ENCODE results near the gene TEX48. TPM values are rescaled to one million over a fixed set of nuclear protein-coding genes. Genes with fewer than 3 reads are reported as not detected.

Gene TEX48
- total RNA-seq, 1 donor from 2014 or later = not detected

DNA sequence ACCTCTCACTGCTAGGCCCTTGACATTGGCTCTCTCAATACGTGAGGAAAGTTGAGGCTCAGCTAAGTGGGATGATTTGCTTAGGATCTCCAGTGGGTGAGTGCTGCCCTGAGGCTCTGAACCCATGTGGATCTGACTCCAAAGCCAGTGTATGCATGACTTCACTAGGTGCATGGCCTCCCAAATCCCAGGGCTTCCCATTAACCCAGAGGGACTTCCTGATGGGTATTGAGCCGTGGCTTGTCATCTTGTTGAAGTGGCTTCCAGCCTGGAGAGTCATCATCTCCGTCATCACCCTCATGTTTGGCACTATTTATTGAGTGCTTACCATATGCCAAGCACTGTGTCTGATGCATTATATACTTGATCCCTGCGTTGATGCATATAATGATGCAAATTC lies 37.3 kb upstream of the TEX48 start:
- DNase-seq (ENCODE audit: extremely low spot score, unreplicated experiment) = no peak
- Mint-ChIP-seq H3K4me3 (ENCODE audit: unreplicated experiment) (no peak overlapping the region), H3K36me3 (ENCODE audit: unreplicated experiment) (no peaks in the 10 kb centered on the region), H3K4me1 (ENCODE audit: unreplicated experiment) (peaks cover 33% of the 10 kb centered on the region), H3K9me3 (ENCODE audit: unreplicated experiment) (no peaks in the 10 kb centered on the region), H3K27me3 (ENCODE audit: unreplicated experiment) (peaks cover 13% of the 10 kb centered on the region), H3K27ac (ENCODE audit: unreplicated experiment) (no peak overlapping the region)
- TF ChIP-seq, protein P1, sequence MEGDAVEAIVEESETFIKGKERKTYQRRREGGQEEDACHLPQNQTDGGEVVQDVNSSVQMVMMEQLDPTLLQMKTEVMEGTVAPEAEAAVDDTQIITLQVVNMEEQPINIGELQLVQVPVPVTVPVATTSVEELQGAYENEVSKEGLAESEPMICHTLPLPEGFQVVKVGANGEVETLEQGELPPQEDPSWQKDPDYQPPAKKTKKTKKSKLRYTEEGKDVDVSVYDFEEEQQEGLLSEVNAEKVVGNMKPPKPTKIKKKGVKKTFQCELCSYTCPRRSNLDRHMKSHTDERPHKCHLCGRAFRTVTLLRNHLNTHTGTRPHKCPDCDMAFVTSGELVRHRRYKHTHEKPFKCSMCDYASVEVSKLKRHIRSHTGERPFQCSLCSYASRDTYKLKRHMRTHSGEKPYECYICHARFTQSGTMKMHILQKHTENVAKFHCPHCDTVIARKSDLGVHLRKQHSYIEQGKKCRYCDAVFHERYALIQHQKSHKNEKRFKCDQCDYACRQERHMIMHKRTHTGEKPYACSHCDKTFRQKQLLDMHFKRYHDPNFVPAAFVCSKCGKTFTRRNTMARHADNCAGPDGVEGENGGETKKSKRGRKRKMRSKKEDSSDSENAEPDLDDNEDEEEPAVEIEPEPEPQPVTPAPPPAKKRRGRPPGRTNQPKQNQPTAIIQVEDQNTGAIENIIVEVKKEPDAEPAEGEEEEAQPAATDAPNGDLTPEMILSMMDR (IDR thresholded peaks at IDR 0.05) = no peak

DNA sequence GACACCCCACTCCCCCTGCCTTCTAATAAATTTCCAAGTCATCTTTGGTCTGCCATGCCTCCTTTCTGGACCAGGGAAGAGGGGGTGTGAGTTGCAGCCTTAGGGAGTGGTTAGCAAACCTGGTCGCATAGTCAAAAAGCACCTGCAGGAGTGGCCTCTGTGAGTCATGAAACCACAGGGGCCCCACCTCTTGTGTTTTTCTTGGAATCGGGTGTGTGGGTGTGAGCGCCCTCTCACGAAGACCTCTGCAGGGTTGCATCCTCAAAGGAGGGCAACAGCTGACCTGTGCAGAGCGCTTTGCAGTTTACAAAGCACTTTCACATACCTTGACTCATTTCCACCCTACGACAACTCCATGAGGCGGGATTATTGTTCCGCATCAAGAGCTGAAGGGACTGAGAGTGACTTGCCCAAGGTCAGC lies 36.8 kb upstream of the TEX48 start:
- no peak for DNase-seq (ENCODE audit: extremely low spot score, unreplicated experiment)
- peaks cover 13% of the 10 kb centered on the region for H3K27me3 Mint-ChIP-seq (ENCODE audit: unreplicated experiment)

DNA sequence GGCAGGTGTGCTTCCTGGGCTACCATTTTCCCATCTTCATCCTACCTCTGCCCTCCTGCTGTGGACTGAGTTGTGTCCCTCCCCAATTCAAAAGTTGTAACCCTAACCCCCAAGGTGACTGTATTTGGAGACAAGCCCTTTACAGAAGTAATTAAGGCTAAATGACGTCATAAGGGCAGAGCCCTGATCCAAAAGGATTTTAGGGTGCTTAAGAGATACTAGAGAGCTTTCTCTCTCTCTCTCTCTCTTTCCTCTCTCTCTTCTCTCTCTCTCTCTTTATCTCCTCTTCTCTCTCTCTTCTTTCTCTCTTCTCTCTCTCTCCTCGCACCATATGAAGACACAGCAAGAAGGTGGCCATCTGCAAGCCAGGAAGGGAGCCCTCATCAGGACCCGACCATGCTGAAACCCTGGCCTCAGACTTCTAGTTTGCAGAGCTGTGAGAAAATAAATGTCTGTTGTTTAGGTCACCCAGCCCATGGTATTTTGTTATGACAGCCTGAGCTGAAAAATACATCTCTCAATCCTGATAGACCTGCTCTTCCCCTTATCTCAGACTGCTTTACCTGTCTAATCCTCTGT lies 36.0 kb upstream of the TEX48 start:
- peaks cover 24% of the 10 kb centered on the region for H3K4me1 Mint-ChIP-seq (ENCODE audit: unreplicated experiment)
- peaks cover 13% of the 10 kb centered on the region for H3K27me3 Mint-ChIP-seq (ENCODE audit: unreplicated experiment)

More for the DNA sequence above, 36.8 kb upstream of the TEX48 start:
- H3K4me3 Mint-ChIP-seq (ENCODE audit: unreplicated experiment) = no peak overlapping the region
- TF ChIP-seq, protein P1 (IDR thresholded peaks at IDR 0.05) = no peak
- no peaks in the 10 kb centered on the region for H3K36me3 Mint-ChIP-seq (ENCODE audit: unreplicated experiment)
- peaks cover 32% of the 10 kb centered on the region for H3K4me1 Mint-ChIP-seq (ENCODE audit: unreplicated experiment)
- H3K27ac Mint-ChIP-seq (ENCODE audit: unreplicated experiment) = no peak overlapping the region
- H3K9me3 Mint-ChIP-seq (ENCODE audit: unreplicated experiment) = no peaks in the 10 kb centered on the region

DNA sequence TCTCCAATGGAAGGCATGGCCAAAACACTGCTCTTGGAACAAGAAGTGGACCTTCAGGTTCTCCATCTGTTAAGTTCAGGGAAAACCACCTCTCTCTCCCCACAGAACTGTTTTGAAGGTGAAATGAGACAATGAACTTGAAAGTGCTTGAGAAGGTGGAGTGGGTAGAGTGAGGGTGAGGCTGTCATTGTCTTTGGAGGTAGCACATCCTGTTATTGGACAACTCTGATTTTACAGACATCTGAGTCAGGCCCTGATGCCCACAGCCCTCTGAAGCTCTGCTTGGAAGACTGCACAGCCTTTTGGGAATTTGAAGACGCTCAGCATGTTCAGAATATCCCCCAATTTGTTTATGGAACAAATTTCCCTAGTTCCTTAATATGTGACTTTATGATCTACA lies 27.6 kb upstream of the TEX48 start:
- H3K27me3 Mint-ChIP-seq (ENCODE audit: unreplicated experiment) = peaks cover 19% of the 10 kb centered on the region
- H3K9me3 Mint-ChIP-seq (ENCODE audit: unreplicated experiment) = no peaks in the 10 kb centered on the region
- H3K36me3 Mint-ChIP-seq (ENCODE audit: unreplicated experiment) = no peaks in the 10 kb centered on the region
- H3K4me3 Mint-ChIP-seq (ENCODE audit: unreplicated experiment) = no peak overlapping the region
- H3K4me1 Mint-ChIP-seq (ENCODE audit: unreplicated experiment) = peaks cover 6% of the 10 kb centered on the region
- H3K27ac Mint-ChIP-seq (ENCODE audit: unreplicated experiment) = no peak overlapping the region
- DNase-seq (ENCODE audit: extremely low spot score, unreplicated experiment) = no peak
- TF ChIP-seq, protein P1 (IDR thresholded peaks at IDR 0.05) = no peak

More for the DNA sequence above, 36.0 kb upstream of the TEX48 start:
- Mint-ChIP-seq H3K27ac (ENCODE audit: unreplicated experiment) (no peak overlapping the region), H3K9me3 (ENCODE audit: unreplicated experiment) (no peaks in the 10 kb centered on the region), H3K4me3 (ENCODE audit: unreplicated experiment) (no peak overlapping the region), H3K36me3 (ENCODE audit: unreplicated experiment) (no peaks in the 10 kb centered on the region)
- TF ChIP-seq, protein P1 (IDR thresholded peaks at IDR 0.05) = no peak
- DNase-seq (ENCODE audit: extremely low spot score, unreplicated experiment) = no peak

DNA sequence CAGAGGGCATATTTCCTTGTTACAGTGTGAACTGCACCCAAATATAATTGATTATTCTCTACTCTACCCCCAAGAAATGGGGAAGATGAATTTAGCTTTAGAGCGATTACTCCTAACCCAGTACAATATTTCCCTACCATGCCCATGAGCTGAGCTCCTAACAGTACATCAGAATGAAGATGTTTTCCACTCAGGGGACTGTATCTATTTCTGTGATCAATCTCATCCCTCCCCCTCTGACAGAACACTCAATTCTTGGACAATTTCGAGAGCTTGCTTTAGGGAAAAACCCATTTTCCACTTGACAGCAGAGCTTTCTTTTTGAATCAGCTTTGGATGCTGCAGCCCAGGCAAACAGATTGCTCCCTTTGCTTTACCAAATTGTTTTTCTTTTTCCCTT lies 24.7 kb upstream of the TEX48 start:
- Mint-ChIP-seq H3K4me1 (ENCODE audit: unreplicated experiment) (peaks cover 14% of the 10 kb centered on the region), H3K27ac (ENCODE audit: unreplicated experiment) (no peak overlapping the region), H3K27me3 (ENCODE audit: unreplicated experiment) (peaks cover 19% of the 10 kb centered on the region), H3K36me3 (ENCODE audit: unreplicated experiment) (no peaks in the 10 kb centered on the region), H3K9me3 (ENCODE audit: unreplicated experiment) (no peaks in the 10 kb centered on the region), H3K4me3 (ENCODE audit: unreplicated experiment) (no peak overlapping the region)
- TF ChIP-seq, protein P1 (IDR thresholded peaks at IDR 0.05) = no peak
- no peak for DNase-seq (ENCODE audit: extremely low spot score, unreplicated experiment)

All from osteocyte (in vitro differentiated cells).